Stimulated activated CD4-positive, alpha-beta T cell treated with anti-CD3 and anti-CD28 coated beads, Interleukin-1b, Interleukin-23, amount 100 ng/mL, for 24 hours (primary cell): ENCODE data around the gene TMEM97.
"Not testable (repeated sequence)": the region's sequence is repeated elsewhere in the genome, so short reads cannot be mapped to it uniquely, and the experiment has no call there.

ENCODE experiments used
- DNase-seq, 4 experiments: peaks; one replicate each; pipeline ENCODE4 v3.0.0-alpha.2; 2020; ENCODE audit warnings: low read depth in 4 of 4, low spot score in 1 of 4

The TMEM97 gene

DNA sequence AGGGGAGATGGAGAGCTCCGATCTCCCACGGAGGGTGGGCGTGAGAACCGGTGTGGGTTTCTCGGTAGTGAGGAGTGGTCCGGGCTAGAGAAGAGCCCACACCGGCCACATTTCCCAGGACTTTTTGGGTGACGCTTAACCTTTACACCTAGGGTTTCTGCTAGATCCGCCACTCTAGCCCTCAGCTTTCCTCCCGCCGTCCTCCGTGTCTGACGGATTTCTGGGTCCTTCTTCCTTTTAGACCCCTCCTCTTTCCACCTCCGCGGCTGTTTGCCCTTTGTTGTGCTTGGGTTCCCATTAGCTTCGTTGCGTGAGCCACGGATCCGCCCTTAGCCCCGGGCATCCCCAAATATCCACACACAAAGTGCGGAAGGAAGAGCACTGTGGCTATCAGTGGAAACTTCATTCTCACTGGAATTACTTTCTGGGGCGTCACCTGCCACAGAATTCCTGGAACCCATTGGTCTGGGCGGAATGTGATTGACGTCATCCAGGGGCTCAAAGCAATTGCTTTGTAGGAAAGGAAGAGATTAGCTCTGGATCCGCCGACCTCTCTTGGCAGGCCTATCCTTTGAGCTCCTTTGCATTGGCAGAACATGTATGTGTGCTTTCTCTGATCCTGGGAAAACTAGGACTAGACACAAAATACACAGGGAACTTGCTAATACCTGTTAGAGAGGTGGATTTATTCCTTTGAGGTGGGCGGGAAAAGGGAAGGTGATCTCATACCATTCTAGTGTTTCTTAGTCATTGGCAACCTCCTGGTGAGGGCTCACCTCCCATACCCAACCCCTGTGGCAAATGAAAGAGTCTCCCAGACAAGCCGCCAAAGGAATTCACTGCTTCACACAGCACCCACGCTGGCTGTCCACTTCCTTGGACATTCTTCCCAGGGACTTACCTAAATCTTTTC lies 17.2 kb downstream of the TMEM97 start:
- DNase-seq = peak in 1 of 4 experiments; percentile 20

DNA sequence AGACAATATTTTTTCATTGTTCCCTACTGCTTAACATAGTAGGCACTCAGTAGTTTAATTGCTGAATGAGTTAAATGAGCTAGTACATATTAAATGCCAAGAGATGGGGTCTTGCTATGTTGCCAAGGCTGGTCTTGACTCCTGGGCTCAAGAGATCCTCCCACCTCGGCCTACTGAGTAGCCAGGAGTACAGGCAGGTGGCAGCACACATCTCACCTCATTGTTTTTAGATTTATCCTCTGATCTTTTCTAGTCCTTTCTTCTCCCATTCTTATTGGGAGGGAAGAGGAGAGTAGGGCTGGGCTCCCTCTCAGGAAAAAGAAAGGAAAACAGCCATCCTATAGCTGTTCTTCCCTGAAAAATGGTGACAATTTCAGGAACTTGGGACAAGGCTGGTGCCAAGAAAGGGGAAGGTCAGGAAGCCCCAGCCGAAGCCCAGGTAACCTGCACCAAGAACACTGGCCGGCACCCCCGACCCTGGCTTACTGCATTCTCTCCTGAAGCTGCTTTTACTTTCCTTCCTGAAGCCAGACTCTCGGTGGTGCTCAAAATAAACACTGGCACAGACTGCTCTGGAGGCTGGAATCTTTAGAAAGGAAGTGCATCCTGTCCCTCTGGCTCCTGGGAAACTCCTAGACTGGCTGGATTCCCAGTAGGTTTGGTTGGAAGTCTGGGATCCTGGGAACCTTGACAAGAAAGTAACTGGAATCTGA lies 19.2 kb downstream of the TMEM97 start:
- no peak for DNase-seq

DNA sequence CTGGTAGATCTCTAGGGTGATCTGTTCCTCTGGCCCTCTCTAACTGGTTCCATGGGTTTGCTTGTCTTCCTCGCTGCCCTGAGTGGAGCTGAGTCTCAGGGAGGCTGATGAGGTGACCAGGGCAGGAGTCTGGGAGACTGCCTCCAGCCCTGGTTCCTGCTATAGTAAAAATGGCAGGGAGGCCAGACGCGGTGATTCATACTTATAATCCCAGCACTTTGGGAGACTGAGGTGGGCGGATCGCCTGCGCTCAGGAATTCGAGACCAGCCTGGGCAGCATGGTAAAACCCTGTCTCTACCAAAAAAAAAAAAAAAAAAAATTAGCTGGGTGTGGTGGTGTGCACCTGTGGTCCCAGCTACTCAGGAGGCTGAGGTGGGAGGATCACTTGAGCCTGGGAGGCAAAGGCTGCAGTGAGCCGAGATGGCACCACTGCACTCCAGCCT lies 19.8 kb downstream of the TMEM97 start:
- not testable (repeated sequence) for DNase-seq

DNA sequence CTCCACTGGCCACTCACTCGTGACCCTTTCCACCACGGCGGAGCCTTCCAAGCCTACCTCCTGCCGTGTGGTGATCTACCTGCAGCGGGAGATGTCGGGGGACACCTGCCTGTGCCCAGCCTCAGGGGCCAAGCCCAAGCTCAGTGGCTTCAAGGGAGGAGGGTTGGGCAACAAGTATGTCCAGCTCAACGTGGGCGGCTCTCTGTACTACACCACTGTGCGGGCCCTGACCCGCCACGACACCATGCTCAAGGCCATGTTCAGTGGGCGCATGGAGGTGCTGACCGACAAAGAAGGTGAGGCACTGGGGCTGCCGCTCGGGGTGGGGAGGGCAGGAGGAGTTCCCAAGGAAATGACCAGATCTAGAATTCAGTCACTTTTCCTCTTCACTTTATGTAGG lies 20.4 kb downstream of the TMEM97 start:
- no peak for DNase-seq

DNA sequence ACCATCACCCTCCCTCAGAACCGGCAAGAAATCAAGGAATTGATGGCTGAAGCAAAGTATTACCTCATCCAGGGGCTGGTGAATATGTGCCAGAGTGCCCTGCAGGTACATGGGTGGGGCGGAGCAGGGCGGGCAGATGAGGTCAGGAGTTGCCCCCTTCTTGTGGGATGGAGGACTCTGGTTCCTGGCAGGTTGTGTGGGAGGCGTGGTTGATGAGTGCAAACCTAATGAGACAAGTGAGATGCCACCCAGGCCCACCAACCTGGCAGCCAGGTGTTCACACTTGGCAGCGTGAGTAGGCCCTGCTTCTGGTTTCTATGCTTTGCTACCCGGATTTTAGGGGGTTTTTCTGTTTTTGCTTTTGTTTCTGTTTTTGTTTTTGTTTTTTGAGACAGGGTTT lies 21.4 kb downstream of the TMEM97 start:
- no peak for DNase-seq

DNA sequence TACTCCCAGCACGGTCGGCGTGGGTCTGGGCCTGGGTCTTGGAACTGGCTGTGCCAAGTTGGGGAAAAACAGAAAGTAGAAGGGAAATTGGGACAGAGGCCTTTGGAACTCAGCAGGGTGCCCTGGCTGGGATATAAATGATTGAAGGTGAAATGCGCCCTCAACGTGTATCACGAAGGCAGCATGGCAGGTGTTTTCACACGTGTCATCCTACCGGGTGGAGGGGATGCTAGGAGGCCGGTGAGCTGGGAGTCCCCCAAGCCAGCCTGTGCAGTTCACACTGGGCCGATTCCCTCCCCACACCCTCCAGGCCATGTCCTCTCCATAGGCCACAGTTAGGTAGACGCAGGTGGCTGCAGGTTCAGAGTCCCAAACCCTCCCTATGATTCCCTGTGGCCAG lies 22.5 kb downstream of the TMEM97 start:
- DNase-seq = no peak

DNA sequence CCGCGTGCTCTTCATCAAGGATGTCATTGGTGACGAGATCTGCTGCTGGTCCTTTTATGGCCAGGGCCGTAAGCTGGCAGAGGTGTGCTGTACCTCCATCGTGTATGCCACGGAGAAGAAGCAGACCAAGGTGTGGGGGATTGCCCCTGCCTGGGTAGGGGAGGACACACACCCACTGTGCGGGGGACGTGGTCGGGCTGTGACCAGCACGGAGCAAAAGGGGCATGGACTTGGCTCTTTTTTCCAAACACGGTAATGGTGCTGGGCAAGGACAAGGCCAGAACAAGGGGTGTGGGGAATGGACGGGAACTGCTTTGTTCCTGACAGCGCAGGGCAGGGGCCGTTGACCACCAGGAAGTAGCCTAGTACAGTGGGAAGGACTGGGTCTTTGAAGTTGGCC lies 23.3 kb downstream of the TMEM97 start:
- no peak for DNase-seq

DNA sequence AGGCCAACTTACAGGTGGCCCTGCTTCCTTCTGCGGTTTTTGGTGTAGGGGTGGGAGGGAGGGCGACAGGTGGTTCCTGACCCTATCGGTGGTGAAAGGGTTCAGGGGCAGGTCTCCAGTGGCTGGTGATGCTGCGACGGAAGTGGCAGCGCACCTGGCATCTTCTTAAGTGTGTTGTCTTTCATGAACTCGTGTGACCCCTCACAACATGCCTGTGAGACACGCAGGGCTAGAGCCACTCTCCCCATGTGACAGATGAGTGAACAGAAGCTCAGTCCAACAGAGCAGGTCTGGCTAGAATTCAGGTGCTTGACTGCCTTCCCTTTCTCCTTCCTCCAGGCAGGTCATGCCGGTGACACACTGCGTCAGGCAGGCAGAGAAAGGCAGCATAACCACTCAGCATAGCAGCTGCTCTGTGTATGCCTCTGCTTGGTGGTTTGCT lies 24.5 kb downstream of the TMEM97 start:
- DNase-seq = no peak

DNA sequence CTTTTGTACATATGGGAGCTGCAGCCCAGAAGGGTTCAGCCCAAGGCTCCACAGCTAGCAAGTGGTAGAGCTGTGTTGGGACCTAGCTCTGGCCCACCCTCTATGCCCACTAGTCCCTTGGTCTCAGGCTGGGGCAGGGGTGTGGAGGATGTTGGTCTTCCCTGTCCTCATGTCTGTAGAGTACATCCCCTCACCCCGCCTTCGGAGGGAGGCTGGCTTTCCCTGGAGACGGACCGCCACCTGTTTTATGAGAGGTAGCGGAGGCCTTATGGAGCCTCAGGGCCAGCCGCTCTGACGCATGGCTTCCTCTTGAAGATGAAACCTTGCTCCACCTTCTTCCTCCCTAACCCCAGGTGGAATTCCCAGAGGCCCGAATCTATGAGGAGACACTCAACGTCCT lies 25.0 kb downstream of the TMEM97 start:
- no peak for DNase-seq

DNA sequence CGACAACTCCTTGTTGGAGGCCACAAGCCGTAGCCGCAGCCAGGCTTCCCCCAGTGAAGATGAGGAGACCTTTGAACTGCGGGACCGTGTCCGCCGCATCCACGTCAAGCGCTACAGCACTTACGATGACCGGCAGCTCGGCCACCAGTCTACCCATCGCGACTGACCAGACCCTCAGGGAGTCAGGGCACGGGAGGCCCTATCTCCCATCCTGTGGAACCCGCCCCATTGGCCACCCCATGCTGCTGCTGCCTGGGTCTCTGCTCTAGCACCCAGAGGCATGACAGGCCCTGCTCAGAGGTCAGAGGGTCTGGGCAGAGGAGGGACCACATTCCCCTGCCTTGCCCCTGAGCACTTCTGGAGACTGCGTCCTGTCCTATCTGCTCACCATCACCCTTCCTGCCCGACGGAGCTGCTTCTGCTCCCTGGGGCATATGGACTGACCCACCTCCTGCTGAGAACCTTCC lies 25.5 kb downstream of the TMEM97 start:
- no peak for DNase-seq

DNA sequence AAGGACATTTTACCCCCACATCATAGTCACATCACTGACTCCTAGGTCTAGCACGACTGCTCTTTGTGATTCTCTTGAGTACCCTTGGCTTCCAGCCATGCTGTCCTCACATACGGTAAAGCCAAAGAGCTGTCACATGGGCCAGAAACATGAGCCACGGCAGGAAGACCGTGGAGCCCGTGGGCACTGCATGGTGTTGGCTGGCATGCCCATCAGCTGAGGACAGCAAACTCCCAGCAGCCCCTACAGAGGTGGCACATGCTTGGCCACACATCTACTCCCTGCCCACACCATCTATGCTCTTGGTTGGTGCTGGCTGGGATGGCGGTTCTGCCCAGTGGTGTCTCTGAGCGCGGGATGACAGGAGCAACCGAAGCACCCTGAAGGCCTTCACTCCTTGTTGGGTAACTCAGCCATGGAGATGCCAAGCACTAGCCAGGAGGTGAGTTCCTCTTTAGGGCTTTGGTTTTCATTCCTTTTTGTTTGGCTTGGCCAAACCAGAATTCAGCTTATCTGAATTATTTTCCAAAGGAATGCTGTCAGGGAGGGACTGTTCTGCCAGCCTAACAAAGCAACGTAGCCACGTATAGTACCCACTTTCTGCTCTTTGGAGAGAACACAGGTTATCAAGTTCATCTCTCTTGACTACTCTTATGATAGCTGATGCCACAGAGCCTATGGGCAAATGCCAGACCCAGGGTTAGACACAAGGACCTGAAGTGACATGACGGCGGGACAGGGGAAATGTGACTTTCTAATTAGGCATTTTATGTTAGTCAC lies 26.6 kb downstream of the TMEM97 start:
- no peak for DNase-seq

DNA sequence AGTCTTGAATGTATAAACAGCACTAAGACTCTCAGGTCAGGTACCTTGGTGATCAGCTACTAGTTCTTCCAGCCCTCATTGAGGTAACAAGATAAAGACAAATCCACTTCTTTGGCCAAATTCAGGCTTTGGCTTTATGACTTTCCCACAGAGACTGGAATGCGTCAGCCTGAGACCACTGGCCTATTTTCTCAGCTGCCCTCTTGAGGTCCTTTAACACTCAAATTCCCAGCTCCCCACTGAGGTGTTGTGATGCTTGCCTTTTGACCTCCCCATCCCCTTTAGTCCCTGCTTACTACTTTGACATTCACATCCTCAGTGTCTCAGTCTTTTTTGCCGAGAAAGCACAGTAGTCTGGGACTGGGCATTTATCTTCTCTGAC lies 27.2 kb downstream of the TMEM97 start:
- DNase-seq = no peak

DNA sequence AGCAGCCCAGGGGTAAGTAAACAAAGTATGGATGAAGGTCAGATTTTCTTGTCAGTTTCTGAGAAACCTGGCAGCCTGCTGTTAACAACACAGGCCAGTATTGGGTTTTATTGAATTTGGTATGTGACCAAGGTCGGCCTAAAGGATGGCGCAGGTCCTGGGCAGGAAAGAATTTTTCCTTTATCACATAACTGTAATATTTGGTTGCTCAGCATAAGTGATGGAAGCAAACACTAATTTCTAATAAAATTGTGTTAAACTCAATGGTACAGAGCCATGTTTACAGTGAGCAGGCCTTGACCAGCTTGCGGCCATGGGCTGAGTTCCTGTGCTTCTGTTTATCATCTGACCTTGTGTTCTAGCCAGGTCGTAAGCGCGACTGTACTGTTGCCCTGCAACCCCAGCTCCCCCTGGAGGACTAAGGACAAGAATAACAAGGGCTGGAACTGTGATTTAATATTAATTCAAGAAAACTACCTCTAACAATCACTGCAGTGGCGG lies 27.8 kb downstream of the TMEM97 start:
- no peak for DNase-seq

DNA sequence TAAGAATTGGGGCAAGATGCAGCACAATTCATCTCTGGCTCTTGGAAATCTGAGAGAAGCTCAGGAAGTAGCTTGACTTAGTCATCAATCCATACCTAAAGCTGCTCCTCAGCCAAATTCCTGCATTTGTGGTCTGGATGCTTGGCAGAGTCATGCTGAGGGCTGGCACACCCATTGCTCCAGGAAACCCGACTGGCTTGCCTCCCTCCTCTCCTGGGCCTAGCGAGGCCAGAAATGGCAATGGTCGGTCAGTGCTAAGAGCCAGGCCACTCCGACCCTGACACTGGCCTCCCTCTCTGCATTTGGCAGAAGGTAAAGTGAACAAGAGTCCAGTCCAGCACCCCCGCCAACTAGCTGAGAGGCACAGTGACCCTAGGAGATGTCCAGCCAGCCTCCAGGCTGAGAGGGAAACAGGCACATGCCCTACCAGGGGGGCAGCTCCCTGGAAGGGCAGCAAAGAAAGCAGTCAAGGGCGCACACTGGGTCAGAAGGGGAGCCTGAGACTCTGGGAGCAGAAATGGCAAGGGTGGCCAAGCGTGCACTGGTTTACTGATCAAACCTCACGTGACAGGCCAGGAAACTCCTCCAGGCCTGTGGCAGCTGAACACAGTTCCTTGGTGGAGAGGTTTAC lies 28.4 kb downstream of the TMEM97 start:
- no peak for DNase-seq

DNA sequence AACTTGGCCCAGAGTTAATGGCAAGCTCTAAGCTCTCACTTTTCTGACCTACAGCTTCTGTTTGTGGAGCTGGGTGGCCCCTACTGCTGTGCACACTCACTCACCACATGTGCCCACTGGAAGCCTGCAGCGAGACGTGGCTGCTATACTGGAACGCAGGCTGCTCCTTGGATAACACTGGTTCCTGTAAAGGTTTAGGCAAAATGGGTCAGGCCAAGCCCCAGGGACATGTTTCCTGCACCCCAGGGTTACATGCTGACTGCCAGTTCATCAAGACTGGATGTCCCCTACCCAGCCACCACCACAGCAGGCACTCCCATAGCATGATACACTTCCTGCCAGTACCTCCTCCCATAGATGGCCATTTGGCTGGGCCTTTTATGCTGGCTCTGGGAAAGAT lies 30.0 kb downstream of the TMEM97 start:
- DNase-seq = no peak

DNA sequence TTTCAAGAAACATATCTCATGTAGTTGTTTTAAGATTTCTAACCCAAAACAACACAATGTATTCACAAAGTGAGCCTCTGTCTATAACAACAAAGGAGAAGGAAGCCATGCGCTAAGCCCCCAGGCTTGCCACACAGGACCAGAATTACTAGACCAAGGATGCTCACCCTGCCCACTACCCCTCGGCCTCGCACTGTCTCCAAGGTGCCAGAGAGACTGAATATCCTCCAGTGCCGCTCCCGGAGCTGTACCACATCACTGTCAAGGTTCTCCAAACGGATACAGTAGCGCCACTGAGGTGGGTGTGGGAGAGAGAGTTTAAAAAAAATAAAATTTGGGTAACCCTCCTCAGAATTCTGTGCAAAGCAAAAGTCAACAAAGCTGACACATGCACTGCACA lies 31.3 kb downstream of the TMEM97 start:
- no peak for DNase-seq

DNA sequence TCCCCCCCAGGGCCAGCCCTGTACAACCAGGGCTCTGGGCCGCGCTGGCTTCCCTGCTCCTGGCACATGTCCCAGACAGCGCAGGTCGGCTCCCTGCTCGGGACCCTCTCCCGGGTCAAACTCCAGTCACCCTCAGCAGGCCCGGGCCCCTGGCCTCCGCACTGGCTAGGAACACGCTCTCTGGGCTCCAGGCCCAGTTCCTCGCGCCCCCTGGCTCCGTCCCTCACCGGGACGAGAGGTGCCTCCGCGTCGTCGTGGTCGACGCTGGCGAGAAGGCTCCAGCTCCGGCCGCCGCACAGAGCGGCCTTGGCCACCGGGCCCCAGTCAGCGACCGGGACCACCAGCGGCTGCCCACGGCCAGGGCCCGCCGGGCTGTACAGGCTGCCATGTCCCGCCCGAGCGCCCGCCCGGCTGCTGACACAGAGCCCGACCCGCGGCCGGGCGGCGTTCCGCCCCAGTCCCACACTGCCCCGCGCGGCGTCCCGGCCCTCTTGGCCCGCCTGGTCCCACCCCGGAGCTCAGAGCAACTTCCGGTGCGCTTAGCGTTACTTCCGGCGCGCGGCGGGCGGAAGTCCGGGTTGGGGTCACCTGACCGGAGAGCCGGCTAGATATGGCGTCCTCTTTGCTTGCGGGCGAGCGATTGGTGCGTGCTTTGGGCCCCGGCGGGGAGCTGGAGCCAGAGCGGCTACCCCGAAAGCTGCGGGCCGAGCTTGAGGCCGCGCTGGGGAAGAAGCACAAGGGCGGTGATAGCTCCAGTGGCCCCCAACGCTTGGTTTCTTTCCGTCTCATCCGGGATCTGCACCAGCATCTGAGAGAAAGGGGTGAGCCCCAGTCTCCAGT lies 38.3 kb downstream of the TMEM97 start, which contains the start of gene POLDIP2:
POLDIP2 (minus strand) TSS at position 467 of the 840 bp plus-strand sequence; CDS start at position 388, 79 bp downstream.
- peak; percentile 86 to 92 (median 90) for DNase-seq

DNA sequence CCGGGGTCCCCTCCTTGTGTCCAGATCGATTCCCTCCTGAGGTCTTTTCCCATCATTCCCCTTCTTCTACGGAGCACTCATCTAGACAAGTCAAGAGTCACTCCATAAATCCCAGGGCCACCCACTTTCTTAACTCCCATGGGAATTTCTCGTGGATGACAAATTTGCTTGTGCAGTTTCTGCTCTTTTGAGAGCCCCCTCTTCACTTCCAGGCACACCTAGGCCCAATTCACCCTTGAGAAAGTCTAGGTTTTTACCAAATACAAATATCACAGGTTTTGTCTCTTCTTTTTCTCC lies 38.8 kb downstream of the TMEM97 start:
- no peak for DNase-seq

DNA sequence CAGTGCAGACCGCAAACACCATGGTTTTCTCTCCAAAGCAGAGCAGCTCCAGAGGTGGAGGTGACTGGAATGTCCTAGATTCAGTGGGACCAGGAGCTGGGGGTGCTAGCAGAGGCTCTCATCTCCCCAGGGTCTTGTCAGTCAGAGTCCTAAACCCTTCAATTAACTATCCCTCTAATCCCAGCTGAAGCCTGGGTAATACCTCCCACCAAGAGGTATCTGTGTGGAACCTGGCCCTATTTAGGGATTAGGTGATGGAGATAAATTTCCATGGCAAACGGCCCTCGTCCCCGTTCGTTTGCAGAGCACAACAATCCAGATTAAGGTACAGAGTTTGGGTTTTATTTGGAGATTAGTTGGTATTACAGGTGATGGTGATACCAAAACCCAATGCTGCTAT lies 44.2 kb downstream of the TMEM97 start:
- no peak for DNase-seq
